Measurements from ENCODE around the gene STIP1. TPM values are rescaled to one million over a fixed set of nuclear protein-coding genes. Genes with fewer than 3 reads are reported as not detected.

The STIP1 gene
- total RNA-seq, 2 donors from 2014 or later = 104 to 139 TPM

GRCh38 chr11:64223001-64223651, 37.2 kb downstream of the STIP1 start:
- Histone ChIP-seq H3K36me3 (no peaks in the 10 kb centered on the region), H3K9me3 (no peaks in the 10 kb centered on the region), H3K27me3 (replicated peaks; ENCODE audit: insufficient read depth) (no peaks in the 10 kb centered on the region), H3K27ac (no peak overlapping the region), H3K4me1 (replicated peaks) (peaks cover 12% of the 10 kb centered on the region), H3K4me3 (no peak overlapping the region)
- TF ChIP-seq CTCF (IDR thresholded peaks at IDR 0.05) (no peak), POLR2AphosphoS5 (IDR thresholded peaks at IDR 0.05) (no peak), POLR2A (IDR thresholded peaks at IDR 0.05) (no peak)
- intact Hi-C loops (cut with DNase I) = no loop called here
- no peak for DNase-seq (ENCODE audit: low spot score)
- WGBS = 86% methylated on average over 24 of the region's 24 CpGs

GRCh38 chr11:64224151-64224890, 38.4 kb downstream of the STIP1 start:
- no peaks in the 10 kb centered on the region for H3K27me3 ChIP-seq (replicated peaks; ENCODE audit: insufficient read depth)
- no peaks in the 10 kb centered on the region for H3K9me3 ChIP-seq
- intact Hi-C loops (cut with DNase I) = no loop called here
- H3K27ac ChIP-seq = no peak overlapping the region
- no peak overlapping the region for H3K4me3 ChIP-seq
- no peaks in the 10 kb centered on the region for H3K36me3 ChIP-seq
- WGBS = 85% methylated on average over 7 of the region's 17 CpGs
- H3K4me1 ChIP-seq (replicated peaks) = peaks cover 14% of the 10 kb centered on the region
- TF ChIP-seq POLR2A (IDR thresholded peaks at IDR 0.05) (no peak), POLR2AphosphoS5 (IDR thresholded peaks at IDR 0.05) (no peak), CTCF (IDR thresholded peaks at IDR 0.05) (no peak)
- no peak for DNase-seq (ENCODE audit: low spot score)

GRCh38 chr11:64224891-64225607, 39.1 kb downstream of the STIP1 start:
- Histone ChIP-seq H3K4me1 (replicated peaks) (peaks cover 20% of the 10 kb centered on the region), H3K27me3 (replicated peaks; ENCODE audit: insufficient read depth) (no peaks in the 10 kb centered on the region), H3K9me3 (no peaks in the 10 kb centered on the region), H3K27ac (peak overlapping the region; percentile 86 to 88), H3K4me3 (peak overlapping the region; percentile 51 to 92), H3K36me3 (no peaks in the 10 kb centered on the region)
- WGBS = 52% methylated on average over 16 of the region's 22 CpGs
- no peak for TF ChIP-seq CTCF (IDR thresholded peaks at IDR 0.05)
- no peak for TF ChIP-seq POLR2AphosphoS5 (IDR thresholded peaks at IDR 0.05)
- no peak for TF ChIP-seq POLR2A (IDR thresholded peaks at IDR 0.05)
- DNase-seq (ENCODE audit: low spot score) = no peak
- intact Hi-C loops (cut with DNase I) = no loop called here

GRCh38 chr11:64225608-64226506, 39.9 kb downstream of the STIP1 start, which contains the start of the genes NUDT22 and TRPT1:
Gene NUDT22 (plus strand): TSS chr11:64226274. CDS start chr11:64226653, 379 bp downstream.
Gene TRPT1 (minus strand): TSS chr11:64226186. CDS start chr11:64225860, 326 bp downstream.
- peak; percentile 90 for DNase-seq (ENCODE audit: low spot score)
- no peaks in the 10 kb centered on the region for H3K27me3 ChIP-seq (replicated peaks; ENCODE audit: insufficient read depth)
- H3K4me3 ChIP-seq = peak within 1 kb of the TSS; percentile 51 to 92
- H3K36me3 ChIP-seq = no peaks in the 10 kb centered on the region
- no peaks in the 10 kb centered on the region for H3K9me3 ChIP-seq
- intact Hi-C loops (cut with DNase I) = no loop called here
- 1% methylated on average over 50 of the region's 54 CpGs for WGBS
- TF ChIP-seq POLR2A (IDR thresholded peaks at IDR 0.05) (peak; percentile 86), POLR2AphosphoS5 (IDR thresholded peaks at IDR 0.05) (peak; percentile 96), CTCF (IDR thresholded peaks at IDR 0.05) (peak in 1 of 4 experiments; percentile 24)
- peaks cover 20% of the 10 kb centered on the region for H3K4me1 ChIP-seq (replicated peaks)
- peak within 1 kb of the TSS; percentile 86 to 88 for H3K27ac ChIP-seq
